ENCODE measurements around the gene CACNG6.
"Not testable (repeated sequence)": the region's sequence is repeated elsewhere in the genome, so short reads cannot be mapped to it uniquely, and the experiment has no call there.

The CACNG6 gene

GRCh38 chr19:53991224-53992113, at the start of gene CACNG6:
Gene CACNG6 (plus strand): TSS chr19:53991637. CDS start chr19:53992878, 1,241 bp downstream.
- DNase-seq (ENCODE audit: low spot score) = no peak

- DNase-seq (ENCODE audit: low spot score) = no peak
These were observed 49.2 kb upstream of the CACNG6 start for GRCh38 chr19:53942001-53942786.

GRCh38 chr19:53944416-53944815, 47.0 kb upstream of the CACNG6 start:
- DNase-seq (ENCODE audit: low spot score) = no peak

GRCh38 chr19:53944933-53945332, 46.5 kb upstream of the CACNG6 start:
- DNase-seq (ENCODE audit: low spot score) = no peak

- DNase-seq (ENCODE audit: low spot score) = no peak
These were observed 46.0 kb upstream of the CACNG6 start for GRCh38 chr19:53945441-53945840.

GRCh38 chr19:53945998-53946397, 45.4 kb upstream of the CACNG6 start:
- DNase-seq (ENCODE audit: low spot score) = no peak

- DNase-seq (ENCODE audit: low spot score) = no peak
These were observed 43.8 kb upstream of the CACNG6 start for GRCh38 chr19:53947624-53948023.

GRCh38 chr19:53948611-53949010, 42.8 kb upstream of the CACNG6 start:
- DNase-seq (ENCODE audit: low spot score) = not testable (repeated sequence)

- no peak for DNase-seq (ENCODE audit: low spot score)
These were observed 40.0 kb upstream of the CACNG6 start for GRCh38 chr19:53951436-53951835.

GRCh38 chr19:53951947-53952346, 39.5 kb upstream of the CACNG6 start:
- no peak for DNase-seq (ENCODE audit: low spot score)

GRCh38 chr19:53953383-53953782, 38.1 kb upstream of the CACNG6 start:
- no peak for DNase-seq (ENCODE audit: low spot score)

- no peak for DNase-seq (ENCODE audit: low spot score)
These were observed 33.8 kb upstream of the CACNG6 start for GRCh38 chr19:53957448-53958167.

GRCh38 chr19:53958168-53958571, 33.3 kb upstream of the CACNG6 start:
- DNase-seq (ENCODE audit: low spot score) = no peak

- DNase-seq (ENCODE audit: low spot score) = no peak
These were observed 32.3 kb upstream of the CACNG6 start for GRCh38 chr19:53958823-53959757.

- DNase-seq (ENCODE audit: low spot score) = no peak
These were observed 31.2 kb upstream of the CACNG6 start for GRCh38 chr19:53960187-53960586.

- DNase-seq (ENCODE audit: low spot score) = no peak
These were observed 30.6 kb upstream of the CACNG6 start for GRCh38 chr19:53960886-53961285.

GRCh38 chr19:53961523-53962356, 29.7 kb upstream of the CACNG6 start:
- no peak for DNase-seq (ENCODE audit: low spot score)

GRCh38 chr19:53962887-53963431, 28.5 kb upstream of the CACNG6 start, which contains the start of gene CACNG8:
Gene CACNG8 (plus strand): TSS chr19:53962937.
- no peak for DNase-seq (ENCODE audit: low spot score)

- DNase-seq (ENCODE audit: low spot score) = no peak
These were observed 26.3 kb upstream of the CACNG6 start for GRCh38 chr19:53965091-53965490.

- no peak for DNase-seq (ENCODE audit: low spot score)
These were observed 24.5 kb upstream of the CACNG6 start for GRCh38 chr19:53966931-53967330.

Data from activated CD4-positive, alpha-beta T cell treated with anti-CD3 and anti-CD28 coated beads, Interleukin-2, Interleukin-4, amounts not matched to agents 100 ng/mL and 50 ng/mL, durations not matched to agents 16 hours and 8 hours (primary cell).